Limb (tissue), 2 donors: Measurements from ENCODE around the gene DGLUCY.
"Not testable (repeated sequence)": the region's sequence is repeated elsewhere in the genome, so short reads cannot be mapped to it uniquely, and the experiment has no call there.

Source experiments
- DNase-seq, 2 donors: peaks; one replicate each; pipeline ENCODE4 v3.0.0-alpha.2; 2016; ENCODE audit errors: extremely low spot score in 2 of 2

Gene DGLUCY

GRCh38 chr14:91204657-91205056 is 90.8 kb downstream of the DGLUCY start:
- no peak for DNase-seq

GRCh38 chr14:91205459-91205858 is 91.6 kb downstream of the DGLUCY start:
- DNase-seq: no peak

GRCh38 chr14:91207008-91207407 is 93.1 kb downstream of the DGLUCY start:
- no peak for DNase-seq

DNA sequence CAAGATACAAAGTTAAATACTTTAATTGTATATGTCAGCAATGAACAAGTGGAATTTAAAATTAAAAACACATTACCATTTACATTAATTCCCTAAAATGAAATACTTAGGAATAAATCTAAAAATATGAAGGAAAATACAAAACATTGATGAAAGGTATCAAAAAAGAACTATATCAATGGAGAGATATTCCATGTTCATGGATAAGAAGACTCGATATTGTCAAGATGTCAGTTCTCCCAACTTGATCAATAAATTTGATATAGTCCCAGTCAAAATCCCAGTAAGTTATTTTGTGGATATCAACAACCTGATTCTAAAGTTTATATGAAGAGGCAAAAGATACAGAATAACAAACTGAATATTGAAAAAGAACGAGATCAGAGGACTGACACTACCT is 97.1 kb downstream of the DGLUCY start:
- DNase-seq: no peak

DNA sequence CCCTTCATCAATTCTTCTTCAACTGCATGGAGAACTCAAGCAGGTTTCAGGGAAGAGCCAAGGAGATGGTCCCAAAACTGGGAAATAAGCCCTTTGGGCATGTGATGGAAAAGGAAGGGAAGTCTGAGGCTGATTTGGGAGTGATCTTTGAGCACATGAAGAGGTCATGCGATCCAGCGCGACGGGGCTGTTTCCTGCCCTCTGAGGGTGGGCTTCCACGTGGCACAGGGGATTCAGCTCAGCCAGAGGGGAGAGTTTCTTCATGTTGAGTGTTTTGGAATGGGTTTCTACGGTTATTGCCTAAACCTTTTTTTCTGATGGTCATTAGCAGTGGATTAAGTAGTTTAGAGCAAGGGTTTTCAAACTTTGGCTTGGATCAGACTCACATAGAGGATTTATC is 100.4 kb downstream of the DGLUCY start:
- no peak for DNase-seq

DNA sequence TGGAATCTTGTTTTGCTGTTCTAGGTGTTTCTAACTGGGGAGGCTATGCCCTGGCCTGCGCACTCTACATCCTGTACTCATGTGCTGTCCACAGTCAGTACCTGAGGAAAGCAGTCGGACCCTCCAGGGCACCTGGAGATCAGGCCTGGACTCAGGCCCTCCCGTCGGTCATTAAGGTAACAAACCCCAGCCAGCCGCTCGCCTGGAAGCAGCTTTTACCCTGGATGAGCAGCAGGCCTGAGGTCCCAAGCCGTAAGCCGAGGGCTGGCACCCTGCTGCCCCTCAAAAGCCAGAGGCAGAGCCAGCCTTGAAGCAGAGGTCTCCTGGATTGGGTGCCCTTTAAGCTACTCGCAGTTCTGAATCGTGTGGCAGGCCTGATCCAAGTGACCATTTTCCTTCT is 101.5 kb downstream of the DGLUCY start:
- no peak for DNase-seq

DNA sequence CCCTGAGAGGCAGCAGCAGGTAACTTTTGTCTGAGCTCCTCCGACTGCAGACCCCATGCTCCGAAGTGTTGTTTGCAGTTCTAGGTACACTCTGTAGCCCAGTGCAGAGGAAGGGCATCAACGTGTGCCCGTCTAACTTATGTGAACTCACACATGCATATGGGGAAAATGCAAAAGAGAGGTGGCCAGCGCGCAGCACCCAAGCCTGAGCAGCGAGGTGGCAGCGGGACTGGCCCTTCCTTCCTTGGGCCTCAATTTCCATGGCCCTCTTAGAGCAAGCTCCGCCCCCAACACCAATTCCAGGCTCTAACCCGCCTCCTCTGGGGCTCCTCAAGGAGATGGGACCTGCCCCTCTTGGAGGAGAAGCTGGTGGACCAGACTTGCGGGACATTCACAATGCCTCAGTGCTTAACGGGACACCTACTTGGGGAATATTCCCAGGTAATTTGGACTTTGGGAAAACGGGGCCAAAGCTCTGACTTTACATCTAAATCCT is 102.9 kb downstream of the DGLUCY start:
- DNase-seq: no peak

GRCh38 chr14:91218014-91218413 is 104.1 kb downstream of the DGLUCY start:
- DNase-seq: no peak

GRCh38 chr14:91219517-91220389 is 105.9 kb downstream of the DGLUCY start:
- DNase-seq: no peak

GRCh38 chr14:91220581-91221000 is 106.7 kb downstream of the DGLUCY start:
- no peak for DNase-seq

DNA sequence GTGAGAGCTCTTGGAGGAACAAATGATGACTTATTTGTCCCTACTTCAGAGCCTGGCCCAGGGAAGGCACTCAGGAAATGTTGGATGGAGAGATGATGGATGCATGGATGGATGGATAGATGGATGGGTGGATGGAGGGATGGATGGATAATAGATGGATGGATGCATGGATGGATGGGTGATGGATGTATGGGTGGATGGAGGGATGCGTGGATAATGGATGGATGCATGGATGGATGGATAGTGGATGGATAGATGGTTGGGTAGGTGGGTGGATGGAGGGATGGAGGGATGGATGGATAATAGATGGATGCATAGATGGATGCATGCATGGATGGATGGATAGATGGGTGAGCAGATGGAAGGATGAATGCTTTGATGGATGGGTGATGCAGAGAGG is 107.4 kb downstream of the DGLUCY start:
- no peak for DNase-seq

- DNase-seq: no peak
Observed at GRCh38 chr14:91223028-91223783, 109.3 kb downstream of the DGLUCY start.

DNA sequence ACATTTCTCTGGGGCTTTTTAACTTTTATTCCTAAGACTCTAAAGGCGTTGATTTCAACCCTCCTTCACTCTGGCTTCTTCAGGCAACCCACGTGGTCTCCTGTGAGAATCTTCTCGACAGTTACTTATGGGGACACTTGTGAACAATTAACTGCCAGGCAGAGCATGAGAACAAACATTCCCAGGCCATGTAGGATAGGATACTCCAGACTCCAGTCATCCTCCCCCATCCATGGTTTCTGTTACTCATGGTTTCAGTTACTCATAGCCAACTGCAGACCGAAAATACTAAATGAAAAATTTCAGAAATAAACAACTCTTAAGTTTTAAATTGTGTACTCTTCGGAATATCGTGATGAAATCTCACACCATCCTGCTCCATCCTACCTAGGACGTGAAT is 111.2 kb downstream of the DGLUCY start:
- no peak for DNase-seq

DNA sequence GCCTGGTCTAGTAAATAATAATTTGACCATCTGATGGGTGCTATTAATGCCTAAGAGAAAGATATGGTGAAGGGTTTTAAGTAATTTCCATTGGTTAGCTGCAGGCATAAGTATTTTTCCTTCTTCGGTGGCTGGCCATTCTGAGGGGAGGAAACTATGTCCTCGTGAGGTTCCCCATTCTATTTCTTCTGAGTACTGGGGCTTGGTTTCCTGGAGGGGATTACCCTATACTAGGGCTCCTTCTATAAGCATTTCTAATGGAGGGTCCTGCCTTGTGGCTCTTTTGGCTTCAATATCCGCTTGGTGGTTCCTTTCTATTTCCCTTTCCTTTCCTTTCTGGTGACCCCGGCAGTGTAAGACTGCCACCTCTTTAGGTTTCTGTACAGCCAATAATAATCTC is 112.5 kb downstream of the DGLUCY start:
- not testable (repeated sequence) for DNase-seq

GRCh38 chr14:91227183-91227628 is 113.3 kb downstream of the DGLUCY start:
- no peak for DNase-seq

GRCh38 chr14:91228112-91229004 is 114.5 kb downstream of the DGLUCY start:
- no peak for DNase-seq

DNA sequence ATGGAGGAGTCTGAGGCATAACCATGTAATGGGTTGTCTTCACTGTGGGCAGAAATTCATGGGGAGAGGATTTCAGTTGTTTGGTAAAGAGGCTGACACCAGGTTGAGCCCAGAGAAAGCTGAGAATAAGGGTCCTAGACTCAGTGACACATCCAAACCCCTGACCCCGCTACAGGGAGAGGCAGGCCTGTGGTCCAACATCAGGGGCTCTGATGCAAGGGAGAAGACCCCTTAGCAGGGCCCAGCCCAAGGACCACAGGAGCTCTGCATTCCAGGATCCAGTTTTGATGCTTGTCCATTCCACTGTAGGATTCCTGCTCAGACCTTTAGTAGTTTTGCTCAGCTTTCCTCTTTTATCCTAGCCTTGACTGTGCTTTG is 115.1 kb downstream of the DGLUCY start:
- DNase-seq: no peak

- DNase-seq: no peak
Observed at GRCh38 chr14:91229743-91230200, 115.9 kb downstream of the DGLUCY start.

DNA sequence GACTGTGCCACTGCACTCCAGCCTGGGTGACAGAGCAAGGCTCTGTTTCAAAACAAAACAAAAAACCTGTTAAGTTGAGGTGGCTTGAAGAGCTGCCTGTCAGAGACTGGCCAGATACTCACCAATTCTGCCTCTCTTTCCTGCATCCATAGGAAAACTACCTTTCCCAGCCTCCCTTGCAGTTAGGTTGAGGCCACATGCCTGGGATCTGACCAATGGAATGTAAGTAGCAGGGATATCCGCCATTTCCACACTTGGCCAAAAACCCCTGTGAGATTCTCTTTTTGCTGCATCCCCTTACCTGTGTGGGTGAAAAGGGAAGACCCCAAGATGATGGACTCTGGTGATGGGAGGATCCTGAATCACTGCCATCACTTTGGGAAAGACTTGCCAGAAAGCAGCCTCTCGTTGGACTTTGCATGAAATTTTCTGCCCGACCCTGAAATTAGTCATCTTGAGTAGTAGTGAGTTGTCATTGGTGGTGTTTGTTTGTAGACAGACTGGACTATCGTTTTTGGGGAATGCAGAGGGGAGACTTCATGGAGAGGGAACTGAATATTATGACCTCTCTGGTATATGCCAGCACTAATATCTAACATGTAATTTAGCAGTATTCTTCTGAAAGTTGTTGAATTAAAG is 116.6 kb downstream of the DGLUCY start:
- DNase-seq: no peak

DNA sequence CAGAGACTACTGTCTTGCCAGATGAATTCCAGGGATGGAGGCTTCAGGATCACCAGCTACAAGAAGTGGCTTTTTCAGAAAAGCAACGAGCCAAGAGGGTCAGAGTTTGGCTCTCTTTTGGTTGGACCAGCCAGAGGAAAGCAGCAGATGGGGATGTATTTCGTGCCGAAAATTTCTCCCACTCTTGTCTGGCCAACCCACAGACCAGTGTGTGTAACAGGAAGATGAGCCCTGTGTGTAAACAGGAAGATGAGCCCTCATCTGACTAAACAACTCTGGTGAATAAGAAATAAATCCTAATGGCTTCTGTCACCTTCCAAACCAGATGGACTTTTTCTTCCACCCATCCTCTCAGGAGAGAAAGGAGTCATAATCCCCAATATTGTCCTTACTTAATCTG is 117.6 kb downstream of the DGLUCY start:
- DNase-seq: no peak

GRCh38 chr14:91232052-91232451 is 118.2 kb downstream of the DGLUCY start:
- DNase-seq: no peak
